NCI-H2171 (cell line): ENCODE measurements around the gene AK1.
"Not testable (repeated sequence)": the region's sequence is repeated elsewhere in the genome, so short reads cannot be mapped to it uniquely, and the experiment has no call there.

Source experiments
- DNase-seq: peaks from one replicate; lab custom pipeline; 2025; lab: John Stamatoyannopoulos, UW

Gene AK1

GRCh38 chr9:127884976-127885490, 7.6 kb upstream of the AK1 start:
- no peak for DNase-seq

DNA sequence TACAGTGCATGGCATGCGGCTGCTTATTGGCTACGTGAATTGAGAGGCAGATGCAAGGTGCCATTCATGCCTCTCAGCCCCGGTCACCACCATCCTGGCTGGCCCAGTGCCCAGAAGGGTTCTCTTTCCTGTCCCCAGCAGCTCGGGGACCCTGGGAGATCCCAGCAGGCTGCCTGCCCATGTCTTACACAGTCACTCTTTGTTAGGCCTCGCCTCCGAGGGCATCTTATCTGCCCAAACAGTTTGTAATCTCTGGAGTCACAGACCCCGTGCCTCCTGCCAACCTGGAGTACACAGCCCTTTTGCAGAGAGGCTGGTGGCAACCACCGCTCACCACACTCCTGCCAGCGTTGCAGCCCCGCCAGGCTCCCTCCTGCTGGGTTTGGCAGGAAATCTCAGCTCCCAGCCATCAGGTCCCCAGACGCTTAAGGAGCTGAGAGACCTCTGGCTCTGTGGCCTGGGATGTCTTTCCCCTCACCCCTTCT, 7.0 kb upstream of the AK1 start:
- DNase-seq, result peak; percentile 95

DNA sequence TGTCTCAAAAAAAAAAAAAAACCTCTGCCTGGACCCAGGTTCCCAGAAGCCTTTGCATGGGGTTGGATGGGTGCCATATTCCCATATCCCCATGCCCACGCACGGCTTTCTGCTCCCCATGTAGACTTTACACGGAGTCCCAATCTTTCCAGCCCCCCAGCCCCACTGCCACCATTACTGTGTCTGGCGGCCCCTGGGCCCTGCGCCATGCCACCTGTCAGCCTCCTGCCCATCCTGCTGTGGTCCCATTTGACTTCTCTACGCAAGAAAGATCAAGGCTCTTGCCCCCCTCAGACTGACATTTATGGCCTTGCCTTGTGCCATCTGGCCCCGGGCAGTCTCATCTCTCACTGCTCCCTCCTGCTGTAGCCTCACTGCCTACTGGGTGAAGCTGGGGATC, 6.5 kb upstream of the AK1 start:
- peak; percentile 87 for DNase-seq

DNA sequence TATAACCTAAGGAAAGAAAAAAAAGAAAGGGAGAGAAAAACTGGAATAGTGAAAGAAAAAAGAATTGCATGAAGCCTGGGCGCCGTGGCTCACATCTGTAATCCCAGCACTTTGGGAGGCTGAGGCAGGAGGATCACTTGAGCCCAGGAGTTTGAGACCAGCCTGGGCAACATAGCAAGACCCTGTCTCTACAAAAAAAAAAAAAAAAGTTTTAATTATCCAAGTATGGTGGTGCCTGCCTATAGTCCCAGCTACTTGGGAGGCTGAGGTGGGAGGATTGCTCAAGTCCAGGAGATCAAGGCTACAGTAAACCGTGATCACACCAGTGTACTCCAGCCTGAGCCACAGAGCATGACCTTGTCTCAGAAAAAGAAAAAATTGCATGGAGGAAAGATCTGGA, 4.2 kb upstream of the AK1 start:
- DNase-seq, result not testable (repeated sequence)

DNA sequence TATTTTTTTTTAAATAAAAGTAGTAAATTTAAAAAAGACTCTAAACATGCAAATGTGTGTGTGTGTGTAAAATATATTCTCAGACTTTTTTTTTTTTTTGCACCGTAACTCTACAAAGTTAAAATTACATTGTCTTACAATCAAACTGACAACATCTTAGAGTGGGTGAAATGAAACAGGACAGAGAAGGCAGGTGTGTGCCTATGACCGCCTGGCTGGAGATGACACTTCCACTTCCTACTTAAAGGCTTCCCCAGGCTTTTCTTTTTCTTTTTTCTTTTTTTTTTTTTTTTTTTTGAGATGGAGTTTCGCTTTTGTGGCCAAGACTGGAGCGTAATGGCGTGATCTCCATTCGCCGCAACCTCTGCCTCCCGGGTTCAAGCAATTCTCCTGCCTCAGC, 2.7 kb upstream of the AK1 start:
- no peak for DNase-seq

- no peak for DNase-seq
Measured at GRCh38 chr9:127878652-127879390, 1.3 kb upstream of the AK1 start.

DNA sequence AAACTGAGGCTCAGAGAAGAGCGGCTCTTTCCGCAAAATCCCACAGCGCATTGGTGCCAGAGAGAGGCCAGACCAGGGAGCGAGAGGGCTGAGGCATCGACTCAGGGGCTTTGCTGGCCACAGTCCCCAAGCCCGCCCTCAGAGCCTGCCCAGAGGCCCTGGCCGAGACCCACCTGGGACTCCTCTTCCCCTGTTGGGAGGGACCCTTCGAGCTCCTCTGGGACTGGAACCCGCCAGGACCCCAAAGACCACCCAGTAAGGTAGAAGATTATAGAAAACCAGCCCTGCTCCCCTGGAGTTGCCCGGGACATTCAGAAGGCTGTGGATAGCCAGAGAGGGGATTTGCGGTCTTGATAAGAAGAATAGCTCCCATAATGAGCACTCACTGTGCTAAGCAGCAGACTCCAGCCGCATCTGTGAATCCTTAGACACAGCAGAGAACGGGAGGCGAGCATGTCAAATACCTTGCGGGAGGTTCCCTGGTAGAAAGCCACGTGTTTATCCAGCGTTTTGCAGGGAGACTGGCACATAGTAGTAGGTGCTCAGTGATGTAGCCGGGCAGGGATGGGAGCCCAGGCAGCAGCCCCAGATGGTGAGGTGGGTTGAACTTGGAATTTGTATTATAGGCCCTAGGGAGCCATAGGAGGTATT, 651 bp upstream of the AK1 start:
- DNase-seq, result no peak

DNA sequence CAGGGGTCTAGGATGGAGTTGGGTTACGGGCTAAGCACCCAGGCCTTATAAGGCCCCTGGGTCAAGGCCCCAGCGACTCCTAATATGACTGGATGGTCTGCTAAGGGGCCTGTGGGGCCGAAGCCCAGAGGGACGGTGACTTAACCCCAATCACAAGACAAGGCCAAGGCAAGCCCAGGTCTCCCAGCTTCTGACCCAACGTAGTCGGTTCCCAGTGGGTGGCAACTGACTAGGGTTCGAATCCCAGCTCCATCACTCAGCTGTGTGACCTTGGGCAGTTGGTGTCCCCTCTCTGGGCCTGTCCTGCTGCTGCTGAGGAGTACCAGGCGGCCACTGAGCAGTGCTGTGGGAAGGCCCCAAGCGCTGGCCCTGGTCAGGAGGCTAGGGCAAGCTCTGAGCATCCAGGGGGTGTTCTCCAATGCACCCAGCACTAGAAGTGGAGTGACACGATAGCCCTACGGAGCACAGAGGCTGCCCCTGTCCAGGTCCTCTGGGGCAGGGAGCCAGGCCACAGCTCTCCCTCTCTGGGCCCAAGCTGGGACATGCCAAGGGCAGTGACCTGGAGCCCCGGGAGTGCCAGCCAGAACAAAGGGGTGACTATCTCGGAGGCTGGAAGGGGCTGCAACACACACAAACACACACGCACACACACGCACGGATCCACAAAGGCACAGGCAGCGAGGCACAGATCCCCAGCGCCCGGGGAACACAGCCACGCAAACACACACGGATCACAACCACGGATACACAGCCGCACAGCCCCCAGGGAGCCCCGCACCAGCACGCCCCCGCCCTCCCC, 512 bp downstream of the AK1 start:
- no peak for DNase-seq

GRCh38 chr9:127876026-127876763, 1.3 kb downstream of the AK1 start:
- DNase-seq, result no peak

DNA sequence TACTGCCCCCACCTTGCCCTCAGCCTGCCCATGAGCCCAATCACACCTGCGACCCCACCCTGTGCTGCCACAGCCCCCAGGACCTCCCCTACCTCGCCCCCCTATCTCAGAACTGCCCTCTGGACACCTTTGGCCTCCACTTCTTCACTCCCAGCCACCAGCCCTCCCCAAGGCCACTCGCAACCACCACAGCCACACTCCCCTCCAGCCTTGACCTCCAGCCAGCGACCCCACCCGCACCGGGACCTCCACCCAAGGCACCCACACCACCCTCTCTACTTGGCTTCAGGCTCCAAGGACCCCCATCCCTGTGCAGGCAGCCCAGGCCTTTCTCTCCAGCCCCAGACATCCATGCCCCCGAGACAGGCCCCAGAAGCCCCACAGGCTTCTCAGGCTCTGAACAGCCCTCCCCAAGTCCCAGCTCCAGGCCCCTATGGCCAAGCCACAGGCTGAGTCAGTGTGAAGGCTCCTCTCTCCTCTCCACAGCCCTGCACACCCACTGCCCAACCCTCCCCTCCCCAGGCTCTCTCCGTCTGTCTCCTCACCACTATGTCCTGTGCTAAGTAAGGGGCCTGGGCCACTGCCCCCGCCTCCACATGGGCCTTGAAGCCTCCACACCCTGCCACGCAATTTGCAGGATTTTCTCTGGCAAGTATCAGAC, 2.0 kb downstream of the AK1 start:
- no peak for DNase-seq

DNA sequence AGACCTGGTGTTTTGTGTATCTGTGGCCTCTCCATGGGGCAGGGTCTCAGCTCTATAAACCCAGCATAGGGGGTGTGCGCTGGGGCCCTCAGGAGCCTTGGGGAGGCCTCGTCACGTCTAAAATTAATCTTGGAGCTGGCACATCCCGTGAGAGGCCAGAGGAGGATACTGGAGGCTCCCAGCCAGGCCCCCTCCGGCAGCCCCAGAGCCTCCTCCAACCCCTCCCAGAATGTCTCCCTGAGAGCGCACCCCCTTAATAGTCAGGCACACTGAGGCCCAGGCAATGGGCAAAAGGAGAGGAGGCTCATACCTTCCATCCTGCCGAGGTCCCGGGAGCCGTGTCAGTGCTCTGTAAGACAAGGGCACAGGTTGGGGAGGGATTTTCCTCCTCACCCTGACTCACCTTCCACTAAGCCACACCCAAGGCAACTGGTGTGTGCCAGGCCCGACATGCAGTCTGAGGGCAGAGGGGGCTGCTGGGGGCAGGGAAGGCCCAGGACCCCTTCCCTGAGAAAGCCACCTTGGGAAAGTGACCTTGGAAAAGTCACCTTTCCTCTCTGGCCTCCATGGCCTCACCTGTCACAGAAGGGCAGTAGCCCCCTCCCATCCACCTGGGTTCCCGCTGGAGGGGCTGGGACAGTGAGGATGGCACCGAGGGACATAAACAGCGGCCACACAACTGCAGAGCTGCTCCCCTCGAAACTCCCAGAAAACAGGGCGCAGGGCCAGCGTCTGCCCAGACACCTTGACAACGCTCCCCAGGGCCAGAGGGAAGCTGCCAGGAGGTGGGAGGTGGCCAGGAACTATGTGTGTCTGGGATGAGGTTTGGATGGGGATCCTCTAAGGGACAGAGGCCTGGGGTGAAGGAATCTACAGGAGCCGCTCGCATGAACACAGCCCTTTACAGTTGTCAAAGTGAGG, 2.9 kb downstream of the AK1 start:
- no peak for DNase-seq

- DNase-seq, result no peak
Measured at GRCh38 chr9:127873886-127874285, 3.6 kb downstream of the AK1 start.

GRCh38 chr9:127873223-127873691, 4.2 kb downstream of the AK1 start:
- DNase-seq, result no peak

DNA sequence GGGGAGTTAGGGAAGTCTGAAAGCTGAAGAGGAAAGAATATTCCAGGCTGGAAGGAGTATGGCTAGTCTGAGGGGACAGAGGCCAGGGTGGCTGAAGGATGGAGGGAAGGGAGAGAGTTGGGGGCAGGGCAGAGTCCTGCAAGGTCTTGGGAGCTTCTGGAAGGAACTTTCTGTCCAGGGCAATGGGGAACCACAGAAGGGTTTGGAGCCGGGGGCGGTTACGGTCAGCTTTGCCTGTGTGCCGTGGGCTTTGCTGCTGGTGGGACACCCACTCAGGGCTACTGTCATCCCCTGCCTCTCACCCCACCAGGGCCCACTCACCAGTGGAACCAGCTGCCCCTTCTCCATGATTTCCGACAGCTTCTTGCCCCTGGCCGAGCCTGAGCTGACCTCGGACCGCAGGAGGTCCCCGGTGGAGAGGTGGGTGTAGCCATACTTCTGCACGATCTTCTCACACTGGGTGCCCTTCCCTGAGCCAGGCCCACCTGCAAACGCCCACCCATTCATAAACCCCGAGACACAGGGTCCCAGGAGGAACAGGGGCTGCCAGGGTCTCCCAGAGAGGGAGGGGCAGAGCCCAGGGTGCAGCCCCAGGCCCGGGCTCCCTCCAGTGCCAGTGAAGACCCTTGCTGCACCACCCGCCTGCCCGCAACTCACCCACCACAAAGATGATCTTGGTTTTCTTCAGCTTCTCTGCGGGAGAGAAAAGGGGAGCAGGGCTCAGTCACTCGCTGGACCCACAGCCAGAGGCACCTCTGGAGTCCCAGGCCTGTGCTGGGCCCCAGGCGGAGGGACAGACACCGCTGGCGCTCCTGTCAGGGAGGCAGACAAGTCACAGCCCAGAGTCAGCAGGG, 4.9 kb downstream of the AK1 start:
- no peak for DNase-seq

DNA sequence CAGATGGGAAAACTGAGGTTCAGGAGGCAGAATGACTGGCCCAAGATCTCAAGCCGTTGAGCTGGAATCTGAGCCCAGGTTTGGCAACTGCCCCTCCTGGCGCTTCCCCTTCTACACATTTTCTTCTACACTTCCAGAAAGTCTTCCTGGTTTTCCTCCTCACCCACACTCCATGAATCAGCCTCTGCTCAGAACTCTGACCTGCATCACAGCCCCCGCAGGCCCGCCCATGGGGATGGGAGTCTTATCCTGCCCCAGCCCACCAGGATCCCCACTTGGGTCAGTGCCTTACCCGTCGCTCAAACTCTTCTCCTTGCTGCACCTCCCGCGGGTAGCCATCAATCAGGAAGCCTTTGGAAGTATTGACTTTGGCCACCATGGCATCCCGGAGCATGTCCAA, 5.9 kb downstream of the AK1 start:
- DNase-seq, result no peak

- DNase-seq, result no peak
Measured at GRCh38 chr9:127870887-127871286, 6.6 kb downstream of the AK1 start.

- not testable (repeated sequence) for DNase-seq
Measured at GRCh38 chr9:127870153-127870491, 7.4 kb downstream of the AK1 start.

DNA sequence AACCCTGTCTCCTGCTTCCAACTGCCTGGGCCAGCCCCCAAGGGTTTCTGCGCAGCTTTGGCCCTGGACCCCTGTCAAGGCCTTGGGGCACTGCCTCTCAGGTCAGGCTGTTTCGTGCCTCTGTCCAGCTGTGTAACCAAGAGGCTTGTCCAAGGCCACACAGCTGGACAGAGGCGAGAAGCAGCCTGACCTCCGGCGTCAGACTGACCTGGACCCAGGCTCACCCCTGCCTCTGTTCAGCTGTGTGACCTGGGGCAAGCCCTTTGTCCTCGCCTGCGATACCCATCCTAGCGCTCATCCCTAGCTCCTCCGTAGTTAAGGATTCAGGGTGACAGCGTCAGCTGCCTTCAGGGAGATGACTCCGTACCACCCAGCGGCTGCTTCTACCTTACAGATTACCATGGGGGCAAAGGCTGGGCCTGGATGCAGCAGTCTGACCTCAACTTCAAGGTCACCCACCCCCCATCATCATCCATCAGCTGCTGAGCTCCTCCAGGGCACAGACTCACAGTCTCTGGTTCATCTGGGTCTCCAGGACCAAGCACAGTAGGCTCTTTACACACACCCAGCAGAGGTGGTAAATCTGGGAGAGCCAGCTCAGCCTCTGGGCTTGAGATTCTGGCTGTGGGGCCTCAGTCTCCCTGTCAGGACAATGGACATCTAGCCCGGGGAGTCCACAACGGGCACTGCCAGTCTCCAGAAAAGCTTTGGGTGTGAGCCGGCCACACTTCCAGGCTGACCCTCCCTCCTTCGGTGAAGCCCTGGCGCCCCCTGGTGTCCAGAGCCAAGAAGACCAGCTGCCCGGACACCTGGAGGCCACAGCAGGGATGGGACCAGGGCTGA, 7.9 kb downstream of the AK1 start:
- peak; percentile 45 for DNase-seq
